ENCODE data around the gene CPB2.
A peak's percentile ranks its signal among the peaks of the same experiment; 100 is the strongest.

Gene CPB2

GRCh38 chr13:46097015-46097414 is 7.8 kb downstream of the CPB2 start:
- no peak for DNase-seq

- DNase-seq: no peak
These were observed 10.4 kb downstream of the CPB2 start for GRCh38 chr13:46094478-46094877.

- no peak for DNase-seq
These were observed 15.8 kb downstream of the CPB2 start for GRCh38 chr13:46088821-46089562.

GRCh38 chr13:46087481-46087880 is 17.4 kb downstream of the CPB2 start:
- DNase-seq: no peak

- DNase-seq: no peak
These were observed 17.8 kb downstream of the CPB2 start for GRCh38 chr13:46086985-46087384.

- no peak for DNase-seq
These were observed 18.4 kb downstream of the CPB2 start for GRCh38 chr13:46086421-46086922.

GRCh38 chr13:46085737-46086136 is 19.1 kb downstream of the CPB2 start:
- no peak for DNase-seq

- DNase-seq: no peak
These were observed 22.5 kb downstream of the CPB2 start for GRCh38 chr13:46082324-46082723.

- no peak for DNase-seq
These were observed 25.1 kb downstream of the CPB2 start for GRCh38 chr13:46079770-46080169.

GRCh38 chr13:46077265-46077664 is 27.6 kb downstream of the CPB2 start:
- DNase-seq: no peak

- DNase-seq: no peak
These were observed 28.0 kb downstream of the CPB2 start for GRCh38 chr13:46076827-46077226.

- no peak for DNase-seq
These were observed 29.0 kb downstream of the CPB2 start for GRCh38 chr13:46075811-46076210.

GRCh38 chr13:46071590-46072249 is 33.1 kb downstream of the CPB2 start:
- DNase-seq: no peak

- DNase-seq: no peak
These were observed 41.5 kb downstream of the CPB2 start for GRCh38 chr13:46063292-46063691.

GRCh38 chr13:46062185-46062584 is 42.6 kb downstream of the CPB2 start:
- DNase-seq: no peak

- no peak for DNase-seq
These were observed 45.4 kb downstream of the CPB2 start for GRCh38 chr13:46059405-46059804.

- no peak for DNase-seq
These were observed 46.6 kb downstream of the CPB2 start for GRCh38 chr13:46058268-46058667.

GRCh38 chr13:46057256-46058015 is 47.4 kb downstream of the CPB2 start:
- no peak for DNase-seq

GRCh38 chr13:46053162-46054012 is 51.4 kb downstream of the CPB2 start:
- DNase-seq: peak; percentile 25

- DNase-seq: peak; percentile 94
These were observed 52.3 kb downstream of the CPB2 start, which contains the start of gene ZC3H13 for GRCh38 chr13:46052319-46053161. TSS of gene ZC3H13 (minus strand) at chr13:46052746. CDS start at chr13:46045507, 7,239 bp downstream.

GRCh38 chr13:46051968-46052318 is 52.9 kb downstream of the CPB2 start:
- DNase-seq: no peak

GRCh38 chr13:46050771-46051170 is 54.1 kb downstream of the CPB2 start:
- no peak for DNase-seq

All from retina (tissue), 1 donor.